Germinal center (tissue), 1 donor: Measurements from ENCODE around the gene ARSG.

Experiments used
- DNase-seq: peaks from one replicate; pipeline ENCODE4 v3.0.0; 2012; ENCODE audit warnings: mixed read lengths, low spot score

Gene ARSG

GRCh38 chr17:68378268-68379176 lies 87.2 kb downstream of the ARSG start:
- no peak for DNase-seq

DNA sequence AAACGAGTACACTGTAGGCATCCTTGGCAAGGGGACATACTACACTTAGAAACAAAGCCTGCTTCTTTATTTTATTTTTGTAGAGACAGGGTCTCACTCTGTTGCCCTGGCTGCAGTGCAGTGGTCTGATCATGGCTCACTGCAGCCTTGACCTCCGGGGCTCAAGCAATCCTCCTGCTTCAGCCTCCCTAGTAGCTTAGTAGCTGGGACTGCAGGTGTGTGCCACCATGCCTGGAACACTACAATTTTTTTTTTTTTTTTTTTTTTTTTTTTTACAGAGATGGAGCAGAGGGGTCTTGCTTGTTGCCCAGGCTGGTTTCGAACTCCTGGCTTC lies 87.8 kb downstream of the ARSG start:
- DNase-seq, result no peak

- no peak for DNase-seq
These were observed 88.7 kb downstream of the ARSG start for GRCh38 chr17:68379692-68380677.

GRCh38 chr17:68381076-68381900 lies 90.0 kb downstream of the ARSG start:
- DNase-seq, result no peak

DNA sequence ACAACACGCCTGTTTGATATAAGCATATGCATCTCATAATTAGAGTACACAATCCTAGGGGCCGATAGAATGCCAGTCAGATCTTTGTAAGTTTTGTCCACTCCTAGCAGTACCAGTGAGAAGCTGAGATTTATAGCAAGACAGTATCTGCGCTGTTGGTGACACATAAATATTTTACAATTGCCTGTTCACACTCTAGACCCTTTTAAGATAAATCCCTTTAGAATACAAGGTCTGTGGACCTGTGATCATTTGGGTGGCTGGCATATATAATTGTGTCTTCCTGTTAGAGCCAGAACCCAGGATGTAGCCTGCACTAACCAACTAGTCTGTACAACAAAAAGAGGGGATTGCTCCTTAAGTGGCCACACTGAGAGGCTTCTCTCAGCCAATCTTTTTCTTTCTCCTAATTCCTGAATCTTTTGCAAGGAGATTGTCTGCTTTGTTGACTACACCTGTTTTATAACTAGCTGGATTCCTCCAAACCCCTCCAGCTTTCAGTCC lies 91.3 kb downstream of the ARSG start:
- DNase-seq, result no peak

GRCh38 chr17:68383120-68383442 lies 91.8 kb downstream of the ARSG start:
- no peak for DNase-seq

GRCh38 chr17:68383443-68384321 lies 92.4 kb downstream of the ARSG start:
- DNase-seq, result no peak

DNA sequence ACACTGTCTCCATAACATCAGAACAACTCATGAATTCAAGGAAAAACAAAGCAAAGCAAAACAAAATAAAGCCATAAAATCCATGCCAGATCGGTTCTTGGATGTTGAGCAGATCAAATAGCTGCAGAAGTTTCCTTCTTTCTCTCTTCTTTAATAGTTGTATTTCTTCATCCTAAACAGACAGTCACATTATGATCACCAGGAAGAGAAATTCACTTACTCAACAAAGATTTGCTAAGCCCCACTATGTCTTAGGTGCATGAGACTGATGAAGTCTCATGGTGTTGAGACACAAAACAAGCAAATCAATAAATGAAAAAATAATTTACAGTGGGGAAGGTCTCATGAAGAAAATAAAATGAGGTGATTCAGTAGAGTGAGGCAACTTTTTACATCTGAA lies 93.2 kb downstream of the ARSG start:
- no peak for DNase-seq

DNA sequence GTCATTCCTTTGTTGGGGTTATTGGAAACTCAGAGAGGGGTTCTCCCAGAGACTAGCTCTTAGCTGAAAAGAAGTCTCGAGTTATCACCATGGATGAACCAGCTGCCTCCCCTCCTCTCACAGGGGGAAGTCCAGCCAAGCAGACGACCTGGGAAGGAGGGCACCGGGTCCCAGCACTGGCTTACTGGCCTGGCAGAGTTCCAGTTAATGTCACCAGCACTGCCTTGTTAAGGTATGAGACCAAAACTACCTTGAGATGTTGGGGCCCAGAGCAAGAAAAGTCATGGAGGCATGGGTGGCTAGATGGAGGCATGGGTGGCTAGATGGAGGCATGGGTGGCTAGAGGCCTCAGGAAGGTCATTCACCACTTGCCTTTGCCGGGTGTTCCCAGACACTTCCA lies 93.6 kb downstream of the ARSG start:
- no peak for DNase-seq

- DNase-seq, result no peak
These were observed 94.4 kb downstream of the ARSG start for GRCh38 chr17:68385490-68386215.

GRCh38 chr17:68387435-68388218 lies 96.3 kb downstream of the ARSG start:
- no peak for DNase-seq

DNA sequence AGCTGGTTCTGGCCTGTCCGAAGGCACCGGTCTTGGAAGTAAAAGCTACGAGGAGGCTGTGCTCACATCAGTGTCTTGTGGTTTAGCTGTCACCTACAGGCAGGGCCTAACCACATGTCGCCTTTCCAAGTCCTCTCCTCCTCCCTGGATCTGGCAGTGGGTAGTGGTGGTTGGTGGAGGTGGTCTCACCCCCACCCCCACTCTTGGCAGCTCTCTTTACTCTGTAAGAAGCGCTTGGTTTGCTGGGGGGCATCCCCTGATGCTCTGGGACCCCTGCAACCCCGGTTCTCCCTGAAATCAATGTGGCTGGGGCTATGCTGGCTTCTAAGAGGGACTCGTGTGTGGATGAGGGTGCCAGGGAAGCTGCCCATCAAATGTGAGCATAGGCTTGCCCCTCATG lies 97.7 kb downstream of the ARSG start:
- no peak for DNase-seq

DNA sequence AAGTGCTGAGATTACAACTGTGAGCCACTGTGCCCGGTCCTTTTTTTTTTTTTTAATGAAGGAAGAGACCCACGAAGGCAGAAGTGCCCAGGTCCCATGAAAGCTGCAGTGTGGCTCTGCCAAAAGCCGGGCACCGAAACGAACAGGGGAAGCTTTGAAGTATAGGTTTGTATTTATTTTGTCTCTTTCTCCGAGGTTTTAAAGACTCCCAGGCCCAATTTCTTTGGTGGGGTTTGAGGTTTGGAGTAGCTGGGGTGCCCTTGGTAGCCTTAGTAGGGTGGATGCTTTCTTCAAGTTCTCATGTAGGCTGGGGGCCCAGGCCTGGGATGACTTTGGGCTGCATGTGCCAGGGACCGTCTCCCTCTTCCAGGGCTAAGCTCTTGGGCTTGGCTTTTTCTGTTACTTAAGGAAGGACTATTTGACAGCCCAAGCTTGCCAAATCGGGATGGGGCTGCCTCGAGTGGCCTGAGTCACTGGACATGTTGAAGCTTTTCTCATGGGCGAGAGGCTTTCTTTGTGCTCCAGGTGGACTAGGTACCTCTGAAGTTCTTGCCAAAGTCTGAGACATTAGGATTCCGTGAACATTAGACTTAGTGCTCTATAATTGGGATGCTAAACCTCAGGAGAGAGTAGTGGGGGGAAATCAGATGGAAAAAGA lies 99.7 kb downstream of the ARSG start:
- no peak for DNase-seq

- DNase-seq, result no peak
These were observed 100.4 kb downstream of the ARSG start for GRCh38 chr17:68391561-68392268.

- no peak for DNase-seq
These were observed 103.5 kb downstream of the ARSG start for GRCh38 chr17:68394608-68395331.

DNA sequence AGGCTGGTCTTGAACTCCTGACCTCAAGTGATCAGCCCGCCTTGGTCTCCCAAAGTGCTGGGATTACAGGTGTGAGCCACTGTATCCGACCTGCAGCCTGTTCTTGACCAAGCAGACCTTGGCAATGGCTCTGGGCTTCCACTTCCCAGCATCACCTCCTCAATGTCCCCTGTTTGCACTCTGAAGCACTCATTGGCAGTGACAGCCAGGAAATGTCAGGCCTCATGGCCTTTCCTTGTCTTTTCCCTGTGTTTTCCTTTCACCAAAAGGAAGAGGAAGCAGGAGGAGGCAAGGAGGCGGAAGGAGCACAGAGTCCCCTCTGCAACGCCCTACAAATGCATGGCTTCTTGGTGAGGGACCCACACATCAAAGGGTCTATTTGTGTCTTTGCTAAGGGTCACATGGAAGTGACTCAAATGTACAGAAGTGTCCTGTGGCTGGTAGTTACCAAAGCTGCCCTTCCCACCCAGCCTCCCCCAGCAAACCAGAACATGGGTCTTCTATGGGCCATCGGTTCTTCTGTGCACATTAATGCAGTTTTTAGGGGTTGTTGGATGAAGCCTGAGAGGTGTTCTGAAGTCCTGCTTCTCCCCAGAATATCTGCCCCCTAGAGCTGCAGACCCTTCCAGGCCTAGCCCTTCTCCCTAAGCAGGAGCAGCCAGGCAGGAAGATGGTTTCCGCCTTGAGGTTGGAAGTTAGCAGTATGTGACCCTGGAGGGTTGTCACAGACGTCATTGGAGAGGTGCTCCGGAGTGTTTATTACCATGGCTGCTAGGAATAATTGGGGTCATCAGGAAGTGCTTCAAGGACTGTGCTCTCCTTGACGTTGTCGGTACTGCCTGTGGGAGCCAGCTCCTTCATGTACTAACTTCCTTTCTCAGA lies 105.2 kb downstream of the ARSG start:
- no peak for DNase-seq

- DNase-seq, result no peak
These were observed 105.8 kb downstream of the ARSG start for GRCh38 chr17:68397108-68397536.
